GM12878 (cell line): ENCODE results near the gene TM4SF4.

ENCODE experiments used
- NRF1 ChIP-seq: conservative IDR thresholded peaks from 2 replicates; pipeline ENCODE4 v1.6.1; 2011; ENCODE audit warnings: mild to moderate bottlenecking, low read depth, low read length, improper control_type of control experiment
- TF ChIP-seq, protein P1 (sequence below): fragments of 450-650 bp; IDR thresholded peaks from 2 replicates; pipeline ENCODE4 v1.6.1; 2018; ENCODE audit warnings: mild to moderate bottlenecking, low read depth, moderate library complexity; ENCODE audit not compliant: partially characterized antibody
- TF ChIP-seq, protein P2 (sequence below): IDR thresholded peaks from 2 replicates; pipeline ENCODE4 v1.6.1; 2011; ENCODE audit warnings: borderline replicate concordance, low read depth, mild to moderate bottlenecking, moderate library complexity, mixed read lengths, low read length; ENCODE audit not compliant: insufficient read depth; ENCODE audit errors: extremely low read length

DNA sequence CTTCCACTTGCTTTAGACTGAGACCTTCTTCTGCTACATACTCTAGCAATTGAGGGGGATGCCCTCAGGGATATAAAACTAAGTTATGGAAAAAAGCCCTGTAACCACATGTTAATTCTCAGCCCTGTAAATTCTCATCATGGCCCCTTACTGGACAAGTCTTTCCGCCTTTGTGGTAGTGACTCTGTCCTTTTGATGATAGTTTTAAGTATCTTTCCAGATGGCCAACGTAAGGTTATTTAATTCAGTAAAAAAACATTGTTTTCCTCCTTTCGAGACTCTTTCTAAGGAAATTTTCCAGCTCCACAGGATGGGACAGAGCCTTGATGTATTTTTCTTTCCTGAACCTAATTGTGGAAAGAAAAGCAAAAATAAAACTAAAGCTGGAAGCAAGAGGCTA, 25.3 kb upstream of the TM4SF4 start:
- TF ChIP-seq, protein P1, sequence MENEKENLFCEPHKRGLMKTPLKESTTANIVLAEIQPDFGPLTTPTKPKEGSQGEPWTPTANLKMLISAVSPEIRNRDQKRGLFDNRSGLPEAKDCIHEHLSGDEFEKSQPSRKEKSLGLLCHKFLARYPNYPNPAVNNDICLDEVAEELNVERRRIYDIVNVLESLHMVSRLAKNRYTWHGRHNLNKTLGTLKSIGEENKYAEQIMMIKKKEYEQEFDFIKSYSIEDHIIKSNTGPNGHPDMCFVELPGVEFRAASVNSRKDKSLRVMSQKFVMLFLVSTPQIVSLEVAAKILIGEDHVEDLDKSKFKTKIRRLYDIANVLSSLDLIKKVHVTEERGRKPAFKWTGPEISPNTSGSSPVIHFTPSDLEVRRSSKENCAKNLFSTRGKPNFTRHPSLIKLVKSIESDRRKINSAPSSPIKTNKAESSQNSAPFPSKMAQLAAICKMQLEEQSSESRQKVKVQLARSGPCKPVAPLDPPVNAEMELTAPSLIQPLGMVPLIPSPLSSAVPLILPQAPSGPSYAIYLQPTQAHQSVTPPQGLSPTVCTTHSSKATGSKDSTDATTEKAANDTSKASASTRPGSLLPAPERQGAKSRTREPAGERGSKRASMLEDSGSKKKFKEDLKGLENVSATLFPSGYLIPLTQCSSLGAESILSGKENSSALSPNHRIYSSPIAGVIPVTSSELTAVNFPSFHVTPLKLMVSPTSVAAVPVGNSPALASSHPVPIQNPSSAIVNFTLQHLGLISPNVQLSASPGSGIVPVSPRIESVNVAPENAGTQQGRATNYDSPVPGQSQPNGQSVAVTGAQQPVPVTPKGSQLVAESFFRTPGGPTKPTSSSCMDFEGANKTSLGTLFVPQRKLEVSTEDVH: no peak
- no peak for TF ChIP-seq NRF1
- TF ChIP-seq, protein P2, sequence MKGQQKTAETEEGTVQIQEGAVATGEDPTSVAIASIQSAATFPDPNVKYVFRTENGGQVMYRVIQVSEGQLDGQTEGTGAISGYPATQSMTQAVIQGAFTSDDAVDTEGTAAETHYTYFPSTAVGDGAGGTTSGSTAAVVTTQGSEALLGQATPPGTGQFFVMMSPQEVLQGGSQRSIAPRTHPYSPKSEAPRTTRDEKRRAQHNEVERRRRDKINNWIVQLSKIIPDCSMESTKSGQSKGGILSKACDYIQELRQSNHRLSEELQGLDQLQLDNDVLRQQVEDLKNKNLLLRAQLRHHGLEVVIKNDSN: no peak
